Activated naive CD8-positive, alpha-beta T cell treated with anti-CD3 and anti-CD28 coated beads for 36 hours (primary cell): ENCODE data around the gene KAZN. TPM values are rescaled to one million over a fixed set of nuclear protein-coding genes. Genes with fewer than 3 reads are reported as not detected.

ENCODE experiments used
- DNase-seq: peaks from one replicate; pipeline ENCODE4 v3.0.0; 2021
- H3K27ac Mint-ChIP-seq: one replicate; pipeline ENCODE4 v1.8.0; 2022; ENCODE audit warnings: mild to moderate bottlenecking, moderate library complexity, mixed read lengths
- H3K27me3 Mint-ChIP-seq: one replicate; pipeline ENCODE4 v1.8.0; 2022; ENCODE audit warnings: mild to moderate bottlenecking, mixed read lengths
- H3K36me3 Mint-ChIP-seq: one replicate; pipeline ENCODE4 v1.8.0; 2021; ENCODE audit warnings: mild to moderate bottlenecking, mixed read lengths
- H3K4me1 Mint-ChIP-seq: one replicate; pipeline ENCODE4 v1.8.0; 2021; ENCODE audit warnings: mixed read lengths
- H3K4me3 Mint-ChIP-seq: one replicate; pipeline ENCODE4 v1.8.0; 2022; ENCODE audit warnings: mild to moderate bottlenecking, moderate library complexity, mixed read lengths
- H3K9me3 Mint-ChIP-seq: one replicate; pipeline ENCODE4 v1.8.0; 2022; ENCODE audit warnings: mixed read lengths
- total RNA-seq, 2 experiments: library from RNA; stranded (reverse); gene quantifications; one replicate each; pipeline ENCODE4 v1.2.3, GENCODE V29; 2021

Gene KAZN
- total RNA-seq, 2 experiments from 2014 or later, result 0.74 to 1.5 TPM

GRCh38 chr1:14848625-14849024, 250.1 kb downstream of the KAZN start:
- Mint-ChIP-seq H3K36me3 (no peaks in the 10 kb centered on the region), H3K4me1 (no peaks in the 10 kb centered on the region), H3K27me3 (peaks cover 7% of the 10 kb centered on the region), H3K27ac (no peak overlapping the region), H3K9me3 (no peaks in the 10 kb centered on the region), H3K4me3 (no peak overlapping the region)
- no peak for DNase-seq

GRCh38 chr1:14849038-14849437, 250.6 kb downstream of the KAZN start:
- no peaks in the 10 kb centered on the region for H3K9me3 Mint-ChIP-seq
- H3K4me1 Mint-ChIP-seq, result no peaks in the 10 kb centered on the region
- DNase-seq, result no peak
- no peaks in the 10 kb centered on the region for H3K36me3 Mint-ChIP-seq
- peaks cover 7% of the 10 kb centered on the region for H3K27me3 Mint-ChIP-seq
- H3K4me3 Mint-ChIP-seq, result no peak overlapping the region
- no peak overlapping the region for H3K27ac Mint-ChIP-seq

- no peaks in the 10 kb centered on the region for H3K9me3 Mint-ChIP-seq
- H3K36me3 Mint-ChIP-seq, result no peaks in the 10 kb centered on the region
- no peak overlapping the region for H3K27ac Mint-ChIP-seq
- H3K4me1 Mint-ChIP-seq, result no peaks in the 10 kb centered on the region
- DNase-seq, result no peak
- peaks cover 2% of the 10 kb centered on the region for H3K27me3 Mint-ChIP-seq
- H3K4me3 Mint-ChIP-seq, result no peak overlapping the region
Observed at GRCh38 chr1:14850563-14850962, 252.1 kb downstream of the KAZN start.

- Mint-ChIP-seq H3K9me3 (no peaks in the 10 kb centered on the region), H3K27me3 (peaks cover 2% of the 10 kb centered on the region), H3K4me1 (no peaks in the 10 kb centered on the region), H3K36me3 (no peaks in the 10 kb centered on the region), H3K4me3 (no peak overlapping the region), H3K27ac (no peak overlapping the region)
- no peak for DNase-seq
Observed at GRCh38 chr1:14851760-14852159, 253.3 kb downstream of the KAZN start.

- H3K4me3 Mint-ChIP-seq, result no peak overlapping the region
- H3K36me3 Mint-ChIP-seq, result no peaks in the 10 kb centered on the region
- no peaks in the 10 kb centered on the region for H3K4me1 Mint-ChIP-seq
- H3K9me3 Mint-ChIP-seq, result no peaks in the 10 kb centered on the region
- H3K27ac Mint-ChIP-seq, result no peak overlapping the region
- H3K27me3 Mint-ChIP-seq, result peaks cover 2% of the 10 kb centered on the region
- no peak for DNase-seq
Observed at GRCh38 chr1:14852291-14852690, 253.8 kb downstream of the KAZN start.

GRCh38 chr1:14853518-14853917, 255.0 kb downstream of the KAZN start:
- Mint-ChIP-seq H3K4me3 (no peak overlapping the region), H3K36me3 (no peaks in the 10 kb centered on the region), H3K9me3 (no peaks in the 10 kb centered on the region), H3K27ac (no peak overlapping the region), H3K27me3 (peaks cover 2% of the 10 kb centered on the region), H3K4me1 (no peaks in the 10 kb centered on the region)
- no peak for DNase-seq

- DNase-seq, result no peak
- Mint-ChIP-seq H3K27ac (no peak overlapping the region), H3K9me3 (no peaks in the 10 kb centered on the region), H3K4me3 (no peak overlapping the region), H3K4me1 (no peaks in the 10 kb centered on the region), H3K36me3 (no peaks in the 10 kb centered on the region), H3K27me3 (peaks cover 2% of the 10 kb centered on the region)
Observed at GRCh38 chr1:14855268-14855667, 256.8 kb downstream of the KAZN start.

GRCh38 chr1:14855801-14856200, 257.3 kb downstream of the KAZN start:
- H3K27ac Mint-ChIP-seq, result no peak overlapping the region
- no peak overlapping the region for H3K4me3 Mint-ChIP-seq
- H3K36me3 Mint-ChIP-seq, result no peaks in the 10 kb centered on the region
- H3K27me3 Mint-ChIP-seq, result peaks cover 2% of the 10 kb centered on the region
- H3K4me1 Mint-ChIP-seq, result no peaks in the 10 kb centered on the region
- DNase-seq, result no peak
- no peaks in the 10 kb centered on the region for H3K9me3 Mint-ChIP-seq

GRCh38 chr1:14857436-14858195, 259.1 kb downstream of the KAZN start:
- Mint-ChIP-seq H3K27me3 (peaks cover 2% of the 10 kb centered on the region), H3K4me1 (no peaks in the 10 kb centered on the region), H3K4me3 (no peak overlapping the region), H3K9me3 (no peaks in the 10 kb centered on the region), H3K27ac (no peak overlapping the region), H3K36me3 (no peaks in the 10 kb centered on the region)
- DNase-seq, result no peak

- no peaks in the 10 kb centered on the region for H3K36me3 Mint-ChIP-seq
- no peaks in the 10 kb centered on the region for H3K27me3 Mint-ChIP-seq
- no peaks in the 10 kb centered on the region for H3K9me3 Mint-ChIP-seq
- H3K4me1 Mint-ChIP-seq, result no peaks in the 10 kb centered on the region
- H3K4me3 Mint-ChIP-seq, result no peak overlapping the region
- no peak for DNase-seq
- H3K27ac Mint-ChIP-seq, result no peak overlapping the region
Observed at GRCh38 chr1:14862114-14862771, 263.8 kb downstream of the KAZN start.

GRCh38 chr1:14865106-14865505, 266.6 kb downstream of the KAZN start:
- no peaks in the 10 kb centered on the region for H3K36me3 Mint-ChIP-seq
- H3K27me3 Mint-ChIP-seq, result peaks cover 6% of the 10 kb centered on the region
- H3K9me3 Mint-ChIP-seq, result no peaks in the 10 kb centered on the region
- no peak overlapping the region for H3K4me3 Mint-ChIP-seq
- H3K4me1 Mint-ChIP-seq, result no peaks in the 10 kb centered on the region
- no peak for DNase-seq
- H3K27ac Mint-ChIP-seq, result no peak overlapping the region

GRCh38 chr1:14866911-14867612, 268.6 kb downstream of the KAZN start:
- no peaks in the 10 kb centered on the region for H3K4me1 Mint-ChIP-seq
- no peak overlapping the region for H3K4me3 Mint-ChIP-seq
- no peak overlapping the region for H3K27ac Mint-ChIP-seq
- no peaks in the 10 kb centered on the region for H3K9me3 Mint-ChIP-seq
- peaks cover 12% of the 10 kb centered on the region for H3K27me3 Mint-ChIP-seq
- no peak for DNase-seq
- H3K36me3 Mint-ChIP-seq, result no peaks in the 10 kb centered on the region

GRCh38 chr1:14869187-14869586, 270.7 kb downstream of the KAZN start:
- Mint-ChIP-seq H3K36me3 (no peaks in the 10 kb centered on the region), H3K27me3 (peaks cover 12% of the 10 kb centered on the region)

GRCh38 chr1:14871218-14871970, 272.9 kb downstream of the KAZN start:
- H3K4me1 Mint-ChIP-seq, result no peaks in the 10 kb centered on the region
- no peaks in the 10 kb centered on the region for H3K36me3 Mint-ChIP-seq
- H3K9me3 Mint-ChIP-seq, result no peaks in the 10 kb centered on the region
- no peak overlapping the region for H3K4me3 Mint-ChIP-seq
- no peak overlapping the region for H3K27ac Mint-ChIP-seq
- H3K27me3 Mint-ChIP-seq, result peaks cover 12% of the 10 kb centered on the region
- DNase-seq, result no peak

More at GRCh38 chr1:14869187-14869586, 270.7 kb downstream of the KAZN start:
- no peak overlapping the region for H3K4me3 Mint-ChIP-seq
- no peak overlapping the region for H3K27ac Mint-ChIP-seq
- DNase-seq, result no peak
- H3K4me1 Mint-ChIP-seq, result no peaks in the 10 kb centered on the region
- H3K9me3 Mint-ChIP-seq, result no peaks in the 10 kb centered on the region

GRCh38 chr1:14872762-14873161, 274.3 kb downstream of the KAZN start:
- Mint-ChIP-seq H3K4me1 (no peaks in the 10 kb centered on the region), H3K4me3 (no peak overlapping the region), H3K36me3 (no peaks in the 10 kb centered on the region), H3K27ac (no peak overlapping the region), H3K27me3 (peaks cover 12% of the 10 kb centered on the region), H3K9me3 (no peaks in the 10 kb centered on the region)
- no peak for DNase-seq
